ENCODE data around the gene PRKG1. TPM values are rescaled to one million over a fixed set of nuclear protein-coding genes. Genes with fewer than 3 reads are reported as not detected.

Gene PRKG1
- total and polyA plus RNA-seq, 7 donors: 4.5 to 49.0 (median 31.7) TPM

DNA sequence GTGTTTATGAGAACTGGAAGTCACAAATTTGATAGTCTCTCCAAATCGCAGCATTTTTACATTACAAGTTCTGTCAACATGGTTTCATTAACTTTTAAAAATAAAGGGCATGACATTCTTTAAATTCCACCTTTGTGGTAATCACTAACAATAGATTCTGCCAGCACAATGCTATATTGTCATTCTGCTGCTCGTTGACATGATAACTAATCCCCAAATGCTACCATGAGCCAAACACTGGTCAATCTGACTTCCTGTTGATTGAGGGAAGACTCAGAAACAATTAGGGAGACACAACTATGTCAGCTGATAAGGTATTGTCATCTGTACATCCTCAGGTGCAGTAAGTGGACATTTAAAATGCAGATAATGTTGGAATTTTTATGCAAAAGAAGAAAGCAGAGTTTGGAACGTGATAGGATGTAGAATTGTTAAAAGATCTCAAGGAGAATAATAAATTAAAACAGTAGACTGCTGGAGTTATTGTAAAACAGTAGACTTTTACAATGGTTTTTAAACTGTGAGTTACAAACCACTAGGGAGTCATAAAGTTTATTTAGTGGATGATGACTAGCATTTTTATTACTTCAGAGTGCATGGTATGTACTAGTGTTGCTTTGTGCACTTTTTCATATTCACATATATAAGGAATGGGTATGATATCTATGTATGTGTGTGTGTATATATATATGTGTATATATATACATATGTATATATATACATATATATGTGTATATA is 1113.4 kb downstream of the PRKG1 start:
- no peaks in the 10 kb centered on the region for H3K9me3 ChIP-seq
- no peak overlapping the region for H3K4me3 ChIP-seq
- no peak overlapping the region for H3K27ac ChIP-seq
- no peak for DNase-seq
- ATAC-seq: no peak
- TF ChIP-seq, protein P1, sequence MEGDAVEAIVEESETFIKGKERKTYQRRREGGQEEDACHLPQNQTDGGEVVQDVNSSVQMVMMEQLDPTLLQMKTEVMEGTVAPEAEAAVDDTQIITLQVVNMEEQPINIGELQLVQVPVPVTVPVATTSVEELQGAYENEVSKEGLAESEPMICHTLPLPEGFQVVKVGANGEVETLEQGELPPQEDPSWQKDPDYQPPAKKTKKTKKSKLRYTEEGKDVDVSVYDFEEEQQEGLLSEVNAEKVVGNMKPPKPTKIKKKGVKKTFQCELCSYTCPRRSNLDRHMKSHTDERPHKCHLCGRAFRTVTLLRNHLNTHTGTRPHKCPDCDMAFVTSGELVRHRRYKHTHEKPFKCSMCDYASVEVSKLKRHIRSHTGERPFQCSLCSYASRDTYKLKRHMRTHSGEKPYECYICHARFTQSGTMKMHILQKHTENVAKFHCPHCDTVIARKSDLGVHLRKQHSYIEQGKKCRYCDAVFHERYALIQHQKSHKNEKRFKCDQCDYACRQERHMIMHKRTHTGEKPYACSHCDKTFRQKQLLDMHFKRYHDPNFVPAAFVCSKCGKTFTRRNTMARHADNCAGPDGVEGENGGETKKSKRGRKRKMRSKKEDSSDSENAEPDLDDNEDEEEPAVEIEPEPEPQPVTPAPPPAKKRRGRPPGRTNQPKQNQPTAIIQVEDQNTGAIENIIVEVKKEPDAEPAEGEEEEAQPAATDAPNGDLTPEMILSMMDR (IDR thresholded peaks at IDR 0.05): no peak
- no peaks in the 10 kb centered on the region for H3K27me3 ChIP-seq (ENCODE audit: insufficient read depth in 3 of 3, low read length in 2 of 3)
- no peaks in the 10 kb centered on the region for H3K4me1 ChIP-seq
- 46% methylated on average over 3 of the region's 3 CpGs for WGBS, 3 donors
- intact Hi-C loops (cut with DNase I): no loop called here
- H3K36me3 ChIP-seq (ENCODE audit: insufficient read depth in 1 of 2, low read depth in 1 of 2): no peaks in the 10 kb centered on the region

DNA sequence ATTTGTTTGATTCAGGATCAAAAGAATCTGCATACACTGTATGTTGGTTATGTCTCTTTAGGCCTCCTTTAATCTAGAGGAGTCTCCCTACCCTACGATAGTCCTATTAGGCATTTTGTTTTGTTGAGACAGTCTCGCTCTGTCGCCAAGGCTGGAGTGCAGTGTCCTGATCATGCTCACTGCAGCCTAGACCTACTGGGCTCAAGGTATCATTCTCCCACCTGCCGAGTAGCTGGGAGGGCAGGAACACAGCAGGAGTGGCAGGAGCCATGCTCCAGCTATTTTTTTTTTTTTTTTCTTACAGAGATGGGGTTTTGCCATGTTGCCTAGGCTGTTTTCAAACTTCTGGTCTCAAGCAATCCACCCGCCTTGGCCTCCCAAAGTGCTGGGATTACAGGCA is 1116.8 kb downstream of the PRKG1 start:
- TF ChIP-seq, protein P1 (IDR thresholded peaks at IDR 0.05): no peak
- Histone ChIP-seq H3K4me3 (no peak overlapping the region), H3K36me3 (ENCODE audit: insufficient read depth in 1 of 2, low read depth in 1 of 2) (no peaks in the 10 kb centered on the region), H3K4me1 (no peaks in the 10 kb centered on the region), H3K27me3 (ENCODE audit: insufficient read depth in 3 of 3, low read length in 2 of 3) (no peaks in the 10 kb centered on the region), H3K9me3 (no peaks in the 10 kb centered on the region), H3K27ac (no peak overlapping the region)
- WGBS, 3 donors: 89 to 96% (median 92%) methylated on average over 5 of the region's 5 CpGs
- ATAC-seq (no peak), DNase-seq (no peak)
- intact Hi-C loops (cut with DNase I): no loop called here

DNA sequence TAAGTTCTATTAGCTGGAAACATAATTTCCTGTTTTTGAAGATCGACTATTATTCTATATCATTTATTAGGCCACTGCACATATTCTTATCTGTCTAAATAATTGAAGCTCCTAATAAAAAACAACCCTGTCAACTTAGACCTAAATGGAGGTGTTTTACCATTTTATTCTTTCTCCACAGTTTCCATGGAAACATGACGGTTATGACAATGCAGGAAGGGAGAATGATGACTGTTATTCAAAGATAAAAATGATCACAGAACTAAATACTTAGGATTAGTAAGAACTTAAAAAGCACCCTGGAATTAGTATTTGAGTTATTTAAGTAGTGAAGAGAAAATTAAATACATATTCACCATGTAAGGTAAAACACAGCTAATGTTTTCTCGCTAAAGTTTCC is 1119.9 kb downstream of the PRKG1 start:
- DNase-seq (no peak), ATAC-seq (no peak)
- TF ChIP-seq, protein P1 (IDR thresholded peaks at IDR 0.05): no peak

DNA sequence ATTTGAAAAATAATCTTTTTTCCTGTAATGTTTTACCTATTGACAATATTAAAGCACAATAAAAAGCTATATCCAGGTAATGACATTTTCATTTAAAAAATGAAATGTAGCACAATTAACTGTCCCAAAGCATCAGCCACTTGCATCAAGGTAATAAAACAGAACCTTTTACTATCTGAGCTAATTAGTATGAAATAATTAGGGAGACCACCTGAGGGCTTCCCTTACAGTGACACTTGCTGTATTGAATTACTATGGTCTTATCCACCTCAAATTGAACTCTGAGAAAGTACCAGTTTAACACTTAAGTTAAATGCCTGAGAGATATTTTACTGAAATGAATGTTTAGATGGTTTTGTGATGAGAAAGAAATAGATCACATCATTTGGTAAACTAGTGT is 1120.4 kb downstream of the PRKG1 start:
- ATAC-seq (no peak), DNase-seq (no peak)
- Histone ChIP-seq H3K36me3 (ENCODE audit: insufficient read depth in 1 of 2, low read depth in 1 of 2) (no peaks in the 10 kb centered on the region), H3K4me3 (no peak overlapping the region), H3K4me1 (peaks cover 8% of the 10 kb centered on the region), H3K9me3 (no peaks in the 10 kb centered on the region), H3K27ac (no peak overlapping the region), H3K27me3 (ENCODE audit: insufficient read depth in 3 of 3, low read length in 2 of 3) (no peaks in the 10 kb centered on the region)
- intact Hi-C loops (cut with DNase I): no loop called here
- TF ChIP-seq, protein P1 (IDR thresholded peaks at IDR 0.05): no peak

More for the DNA sequence above, 1119.9 kb downstream of the PRKG1 start:
- Histone ChIP-seq H3K36me3 (ENCODE audit: insufficient read depth in 1 of 2, low read depth in 1 of 2) (no peaks in the 10 kb centered on the region), H3K4me1 (peaks cover 8% of the 10 kb centered on the region), H3K9me3 (no peaks in the 10 kb centered on the region), H3K27ac (no peak overlapping the region), H3K27me3 (ENCODE audit: insufficient read depth in 3 of 3, low read length in 2 of 3) (no peaks in the 10 kb centered on the region), H3K4me3 (no peak overlapping the region)
- WGBS, 3 donors: 89 to 93% (median 90%) methylated on average over 3 of the region's 3 CpGs
- intact Hi-C loops (cut with DNase I): no loop called here

DNA sequence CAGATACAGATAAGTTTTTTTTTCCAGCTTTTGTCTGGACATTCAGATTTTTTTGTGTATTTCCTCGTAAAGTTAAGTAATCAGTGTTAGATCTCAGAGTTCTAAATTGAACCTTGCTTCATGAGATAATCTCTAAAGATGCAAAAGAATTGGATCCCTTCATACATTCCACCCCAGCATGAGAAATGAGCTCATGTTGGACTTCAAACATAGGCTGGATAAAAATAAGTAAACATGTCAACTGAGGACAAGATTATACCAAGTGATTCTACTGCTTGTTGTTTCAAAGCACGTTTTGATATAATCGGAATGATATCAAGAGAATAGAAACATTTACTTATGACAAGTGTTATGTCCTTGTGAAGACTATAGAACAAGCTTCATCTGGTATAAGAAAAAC is 1122.8 kb downstream of the PRKG1 start:
- peak in 3 of 4 donors; percentile 60 to 77 (median 63) for ATAC-seq
- TF ChIP-seq, protein P1 (IDR thresholded peaks at IDR 0.05): no peak
- WGBS, 3 donors: 10 to 27% (median 13%) methylated on average over 3 of the region's 3 CpGs
- Histone ChIP-seq H3K4me1 (peaks cover 8% of the 10 kb centered on the region), H3K36me3 (ENCODE audit: insufficient read depth in 1 of 2, low read depth in 1 of 2) (no peaks in the 10 kb centered on the region), H3K4me3 (peak overlapping the region; percentile 33), H3K27me3 (ENCODE audit: insufficient read depth in 3 of 3, low read length in 2 of 3) (no peaks in the 10 kb centered on the region), H3K9me3 (no peaks in the 10 kb centered on the region), H3K27ac (peak overlapping the region; percentile 39)
- intact Hi-C loops (cut with DNase I): no loop called here
- DNase-seq: no peak
